ENCODE measurements around the gene PLOD3.

- TF ChIP-seq CTCF (IDR thresholded peaks at IDR 0.05) (no peak), POLR2A (IDR thresholded peaks at IDR 0.05) (no peak)
Measured at GRCh38 chr7:101208794-101209193, 8.6 kb downstream of the PLOD3 start.
